Measurements from ENCODE around the gene PCGF5.
A peak's percentile ranks its signal among the peaks of the same experiment; 100 is the strongest.
"Not testable (repeated sequence)": the region's sequence is repeated elsewhere in the genome, so short reads cannot be mapped to it uniquely, and the experiment has no call there.

The PCGF5 gene

GRCh38 chr10:91220194-91220953, at the start of gene PCGF5:
Gene PCGF5, plus strand, starts transcription at chr10:91220663. Its CDS starts 2,209 bp downstream, at chr10:91222872.
- peak; percentile 92 for DNase-seq (ENCODE audit: low spot score)

- DNase-seq (ENCODE audit: low spot score), result no peak
Measured at GRCh38 chr10:91171485-91171884, 49.0 kb upstream of the PCGF5 start.

- no peak for DNase-seq (ENCODE audit: low spot score)
Measured at GRCh38 chr10:91172348-91172747, 48.1 kb upstream of the PCGF5 start.

- no peak for DNase-seq (ENCODE audit: low spot score)
Measured at GRCh38 chr10:91185239-91185875, 35.1 kb upstream of the PCGF5 start.

- no peak for DNase-seq (ENCODE audit: low spot score)
Measured at GRCh38 chr10:91187156-91187555, 33.3 kb upstream of the PCGF5 start.

- DNase-seq (ENCODE audit: low spot score), result not testable (repeated sequence)
Measured at GRCh38 chr10:91188010-91188409, 32.5 kb upstream of the PCGF5 start.

- DNase-seq (ENCODE audit: low spot score), result no peak
Measured at GRCh38 chr10:91188889-91189288, 31.6 kb upstream of the PCGF5 start.

GRCh38 chr10:91190388-91190870, 30.0 kb upstream of the PCGF5 start:
- DNase-seq (ENCODE audit: low spot score), result no peak

GRCh38 chr10:91190876-91191583, 29.4 kb upstream of the PCGF5 start:
- DNase-seq (ENCODE audit: low spot score), result no peak

- DNase-seq (ENCODE audit: low spot score), result no peak
Measured at GRCh38 chr10:91191584-91191919, 28.9 kb upstream of the PCGF5 start.

- no peak for DNase-seq (ENCODE audit: low spot score)
Measured at GRCh38 chr10:91194497-91195179, 25.8 kb upstream of the PCGF5 start.

- no peak for DNase-seq (ENCODE audit: low spot score)
Measured at GRCh38 chr10:91196268-91197048, 24.0 kb upstream of the PCGF5 start.

GRCh38 chr10:91197127-91197526, 23.3 kb upstream of the PCGF5 start:
- no peak for DNase-seq (ENCODE audit: low spot score)

GRCh38 chr10:91198781-91199180, 21.7 kb upstream of the PCGF5 start:
- no peak for DNase-seq (ENCODE audit: low spot score)

- DNase-seq (ENCODE audit: low spot score), result no peak
Measured at GRCh38 chr10:91200314-91201212, 19.9 kb upstream of the PCGF5 start.

- peak; percentile 40 for DNase-seq (ENCODE audit: low spot score)
Measured at GRCh38 chr10:91201213-91201996, 19.1 kb upstream of the PCGF5 start.

- DNase-seq (ENCODE audit: low spot score), result no peak
Measured at GRCh38 chr10:91206427-91206826, 14.0 kb upstream of the PCGF5 start.

- DNase-seq (ENCODE audit: low spot score), result no peak
Measured at GRCh38 chr10:91206837-91207474, 13.5 kb upstream of the PCGF5 start.

- DNase-seq (ENCODE audit: low spot score), result no peak
Measured at GRCh38 chr10:91208642-91209041, 11.8 kb upstream of the PCGF5 start.
